Prostate gland (tissue), 2 donors: ENCODE results near the gene NFE2L3.

Experiments
- CTCF ChIP-seq, 4 experiments: fragments of 200-600 bp in 2 of 4; fragments of 450-650 bp in 2 of 4; sonication (generic) in 2 of 4; IDR thresholded peaks; 1 replicate in 3 of 4; 2 replicates in 1 of 4; pipeline ENCODE4 v1.5.1; 2016 to 2019; ENCODE audit warnings: antibody characterized with exemption in 4 of 4, mild to moderate bottlenecking in 2 of 4, moderate library complexity in 2 of 4
- POLR2A ChIP-seq: fragments of 450-650 bp; IDR thresholded peaks from one replicate; pipeline ENCODE4 v1.6.1; 2016; ENCODE audit warnings: antibody characterized with exemption, mild to moderate bottlenecking

- no peak for TF ChIP-seq CTCF (IDR thresholded peaks at IDR 0.05)
- no peak for TF ChIP-seq POLR2A
Measured at GRCh38 chr7:26198781-26199169, 46.8 kb downstream of the NFE2L3 start.
